ENCODE results near the gene MBNL2. TPM values are rescaled to one million over a fixed set of nuclear protein-coding genes. Genes with fewer than 3 reads are reported as not detected.

MBNL2 gene
- total and polyA plus RNA-seq, 10 of the 15 experiments (the other 5 are each of a cell fraction or from before 2014, with no cell fraction given), result 1.6 to 9.7 (median 6.7) TPM

- peaks cover 51% of the 10 kb centered on the region for H3K79me2 ChIP-seq (ENCODE audit: control insufficient read depth, insufficient read depth, low read length)
- H3K27me3 ChIP-seq (replicated peaks in 1 of 2; ENCODE audit: control insufficient read depth in 2 of 2, insufficient read depth in 2 of 2, low read length in 1 of 2), result no peaks in the 10 kb centered on the region
- peak overlapping the region; percentile 70 for H3K4me3 ChIP-seq
- H3K4me1 ChIP-seq (ENCODE audit: control insufficient read depth, insufficient read depth, low read length), result peaks cover 12% of the 10 kb centered on the region; the same call in 1 of the 2 replicates
- ChIA-PET SMC1A (ENCODE audit: uncharacterized antibody, unreplicated experiment) (interaction anchor here (0.9 to 4.5 kb wide), 26 partner anchors 9 to 235 kb away, joined by 3 to 29 read pairs (median 5); partner anchors contain the start of gene RAP2A), CTCF (interaction anchor here (0.6 to 6.1 kb wide), 14 partner anchors 9 to 1018 kb away, joined by 3 to 62 read pairs (median 4); no protein-coding TSS in a partner anchor), RAD21 (ENCODE audit: unreplicated experiment) (interaction anchor here (0.7 to 4.4 kb wide), 15 partner anchors 9 to 236 kb away, joined by 3 to 20 read pairs (median 4); partner anchors contain the start of gene RAP2A), POLR2A (interaction anchor here (1.2 to 4.7 kb wide), 8 partner anchors 8 to 237 kb away, joined by 3 to 37 read pairs (median 6); partner anchors contain the start of gene RAP2A)
- FAIRE-seq (no peak), ATAC-seq (no peak), DNase-seq (ENCODE audit: low read depth, low spot score) (no peak)
- intact Hi-C loops (cut with micrococcal nuclease; ENCODE audit: unreplicated experiment), result loop anchor here (2.0 to 5.0 kb wide), 2 partner anchors 134 to 210 kb away; no protein-coding TSS in a partner anchor
- TF ChIP-seq ZNF384 (IDR thresholded peaks at IDR 0.05; ENCODE audit: borderline replicate concordance, low read depth, low read length), result no peak
- no peak for TF ChIP-seq ZNF24 (IDR thresholded peaks at IDR 0.05)
- TF ChIP-seq IKZF2 (IDR thresholded peaks at IDR 0.05), result no peak
- no peak for TF ChIP-seq SKIL (IDR thresholded peaks at IDR 0.05; ENCODE audit: low read depth, poor library complexity, severe bottlenecking)
- TF ChIP-seq GATAD2B (conservative IDR thresholded peaks at IDR 0.05; ENCODE audit: low read depth), result no peak
- TF ChIP-seq CREM (IDR thresholded peaks at IDR 0.05; ENCODE audit: low read depth), result no peak
- TF ChIP-seq ATF3 (IDR thresholded peaks at IDR 0.05; ENCODE audit: borderline replicate concordance, extremely low read depth, low read depth, low read length), result no peak
- no peak for TF ChIP-seq ZBTB33 (IDR thresholded peaks at IDR 0.05)
- TF ChIP-seq STAT3 (IDR thresholded peaks at IDR 0.05; ENCODE audit: low read depth, low read length), result no peak
- TF ChIP-seq ZNF207 (IDR thresholded peaks at IDR 0.05; ENCODE audit: borderline replicate concordance), result no peak
- no peak for TF ChIP-seq MXI1 (IDR thresholded peaks at IDR 0.05; ENCODE audit: low read depth, low read length)
- TF ChIP-seq EED (IDR thresholded peaks at IDR 0.05; ENCODE audit: low read depth), result no peak
- TF ChIP-seq HDGF (IDR thresholded peaks at IDR 0.05), result no peak
- TF ChIP-seq SUZ12 (IDR thresholded peaks at IDR 0.05; ENCODE audit: unreplicated experiment), result no peak
- TF ChIP-seq IRF5 (IDR thresholded peaks at IDR 0.05; ENCODE audit: borderline replicate concordance), result no peak
- TF ChIP-seq TCF12 (IDR thresholded peaks at IDR 0.05; ENCODE audit: low read depth, low read length), result no peak
- peak overlapping the region; percentile 83 for H3K9ac ChIP-seq (ENCODE audit: control insufficient read depth, insufficient read depth, low read length)
- 14% methylated on average over 6 of the region's 6 CpGs for WGBS (ENCODE audit: insufficient coverage, insufficient replicate concordance, low lambda C conversion rate, missing lambda C conversion rate)
- H3K4me2 ChIP-seq (ENCODE audit: control insufficient read depth, insufficient read depth), result peak overlapping the region; percentile 96
- H3K36me3 ChIP-seq (ENCODE audit: control insufficient read depth in 2 of 2, insufficient read depth in 2 of 2, low read length in 1 of 2), result no peaks in the 10 kb centered on the region
- no TSS peak for BruUV-seq (replicated peaks)
- H3K9me3 ChIP-seq (replicated peaks; ENCODE audit: control insufficient read depth, insufficient read depth, low read length), result no peaks in the 10 kb centered on the region
- no peaks in the 10 kb centered on the region for H4K20me1 ChIP-seq (ENCODE audit: control insufficient read depth, insufficient read depth)
- peak overlapping the region; percentile 64 for H2AFZ ChIP-seq (ENCODE audit: control insufficient read depth, low read depth, low read length)
- in situ Hi-C loops (cut with MboI), result no loop called here
- H3K27ac ChIP-seq (ENCODE audit: control insufficient read depth, insufficient read depth), result peak overlapping the region; percentile 76
Measured at GRCh38 chr13:97223037-97223710, 1.0 kb downstream of the MBNL2 start.

Data from GM12878 (cell line).